ENCODE results near the gene TRAK1.

The TRAK1 gene

DNA sequence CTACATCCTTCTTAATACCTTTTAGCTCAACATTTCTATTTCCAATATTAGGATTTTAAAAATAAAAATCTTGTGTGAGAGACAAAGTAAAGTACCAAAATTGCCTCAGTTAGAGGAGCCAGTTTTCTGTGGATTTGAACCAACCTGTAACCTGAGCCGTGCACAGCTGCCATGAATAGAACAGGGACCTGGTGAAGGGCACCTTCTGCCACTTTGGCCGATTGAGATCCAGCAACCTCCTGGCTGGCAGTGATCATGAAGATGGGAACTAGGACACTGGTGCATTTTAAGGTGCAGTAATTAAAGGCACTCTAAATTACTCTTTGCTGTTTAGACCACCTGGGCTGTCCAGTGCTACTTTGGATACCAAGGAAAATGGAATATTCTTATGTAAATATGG, 34.3 kb upstream of the TRAK1 start:
- H3K27me3 ChIP-seq: no peaks in the 10 kb centered on the region
- no peak overlapping the region for H3K27ac ChIP-seq
- H3K36me3 ChIP-seq: no peaks in the 10 kb centered on the region
- H3K9me3 ChIP-seq: no peaks in the 10 kb centered on the region
- peaks cover 5 to 75% (median 38%) of the 10 kb centered on the region in 4 donors for H3K4me1 ChIP-seq
- H3K4me3 ChIP-seq: no peak overlapping the region
- DNase-seq: no peak
- intact Hi-C loops (cut with DNase I; ENCODE audit: low total_unique reads): no loop called here
- TF ChIP-seq, protein P1, sequence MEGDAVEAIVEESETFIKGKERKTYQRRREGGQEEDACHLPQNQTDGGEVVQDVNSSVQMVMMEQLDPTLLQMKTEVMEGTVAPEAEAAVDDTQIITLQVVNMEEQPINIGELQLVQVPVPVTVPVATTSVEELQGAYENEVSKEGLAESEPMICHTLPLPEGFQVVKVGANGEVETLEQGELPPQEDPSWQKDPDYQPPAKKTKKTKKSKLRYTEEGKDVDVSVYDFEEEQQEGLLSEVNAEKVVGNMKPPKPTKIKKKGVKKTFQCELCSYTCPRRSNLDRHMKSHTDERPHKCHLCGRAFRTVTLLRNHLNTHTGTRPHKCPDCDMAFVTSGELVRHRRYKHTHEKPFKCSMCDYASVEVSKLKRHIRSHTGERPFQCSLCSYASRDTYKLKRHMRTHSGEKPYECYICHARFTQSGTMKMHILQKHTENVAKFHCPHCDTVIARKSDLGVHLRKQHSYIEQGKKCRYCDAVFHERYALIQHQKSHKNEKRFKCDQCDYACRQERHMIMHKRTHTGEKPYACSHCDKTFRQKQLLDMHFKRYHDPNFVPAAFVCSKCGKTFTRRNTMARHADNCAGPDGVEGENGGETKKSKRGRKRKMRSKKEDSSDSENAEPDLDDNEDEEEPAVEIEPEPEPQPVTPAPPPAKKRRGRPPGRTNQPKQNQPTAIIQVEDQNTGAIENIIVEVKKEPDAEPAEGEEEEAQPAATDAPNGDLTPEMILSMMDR (IDR thresholded peaks at IDR 0.05): no peak

DNA sequence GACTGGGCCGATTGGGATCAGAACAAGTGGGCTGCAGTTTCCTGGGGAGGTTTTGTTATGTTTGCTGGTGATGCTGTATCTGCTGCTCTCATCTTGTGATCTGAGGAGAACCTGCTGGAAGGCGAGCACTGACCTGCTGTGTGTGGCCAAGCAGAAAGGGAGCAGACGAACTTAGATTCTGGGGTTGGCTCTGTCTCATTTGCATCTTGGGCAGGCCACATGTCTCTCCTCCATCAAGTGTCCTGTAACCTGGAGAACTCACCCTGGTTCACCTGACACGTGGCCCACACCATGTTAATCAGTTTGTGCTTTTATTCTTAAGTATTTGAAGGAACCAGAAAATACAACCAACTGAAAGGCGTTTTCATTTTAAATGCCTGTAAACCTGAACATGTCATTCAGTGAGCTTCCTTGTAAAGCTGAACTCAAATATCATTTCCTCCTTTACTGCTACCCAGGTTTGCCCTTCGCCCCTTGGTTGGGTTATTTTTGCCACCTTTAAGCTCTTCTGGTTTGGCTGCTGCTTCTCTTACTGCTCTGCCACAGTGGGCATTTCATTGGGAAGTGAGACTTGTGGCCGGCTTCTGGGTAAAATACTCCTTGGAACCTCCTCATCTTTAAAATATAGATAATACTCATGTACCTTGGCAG, 33.5 kb upstream of the TRAK1 start:
- peaks cover 0 to 75% (median 39%) of the 10 kb centered on the region in 4 donors for H3K4me1 ChIP-seq
- H3K27me3 ChIP-seq: no peaks in the 10 kb centered on the region
- no peak overlapping the region for H3K4me3 ChIP-seq
- intact Hi-C loops (cut with DNase I; ENCODE audit: low total_unique reads): no loop called here
- TF ChIP-seq, protein P1 (IDR thresholded peaks at IDR 0.05): no peak
- no peak for DNase-seq
- no peaks in the 10 kb centered on the region for H3K9me3 ChIP-seq
- no peak overlapping the region for H3K27ac ChIP-seq
- H3K36me3 ChIP-seq: no peaks in the 10 kb centered on the region

DNA sequence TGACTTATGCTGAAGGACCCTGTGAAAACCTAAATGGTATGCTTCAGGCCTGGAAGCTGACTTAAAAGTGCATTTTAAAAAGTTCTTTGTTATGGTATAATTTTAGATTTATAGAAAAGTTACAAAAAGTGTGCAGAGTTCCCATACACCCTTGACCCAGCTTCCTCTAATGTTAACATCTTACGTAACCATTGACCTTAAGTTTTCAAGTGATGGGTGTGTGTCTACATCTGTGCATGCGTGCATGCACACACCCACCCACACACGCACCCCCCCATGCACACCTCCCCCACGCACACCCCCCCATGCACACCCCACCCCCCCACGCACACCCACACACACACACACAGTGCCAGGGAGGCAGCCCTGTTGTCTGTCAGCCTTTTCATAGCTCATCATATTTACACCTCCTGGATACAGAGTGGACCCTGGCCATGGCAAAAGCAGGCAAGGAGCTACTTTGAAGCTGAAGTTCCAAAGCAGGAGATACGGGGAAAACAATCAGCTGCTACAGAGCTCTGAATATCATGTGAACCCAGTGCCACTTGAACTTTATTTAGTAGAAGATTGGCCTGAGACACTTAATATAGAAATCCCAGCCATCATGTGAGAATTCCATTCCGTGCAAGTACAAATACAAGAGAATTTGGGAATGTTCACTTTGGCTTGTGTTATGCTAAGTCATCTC, 30.0 kb upstream of the TRAK1 start:
- Histone ChIP-seq H3K27me3 (no peaks in the 10 kb centered on the region), H3K9me3 (no peaks in the 10 kb centered on the region), H3K4me1 (peaks cover 3 to 70% (median 36%) of the 10 kb centered on the region in 4 donors), H3K36me3 (no peaks in the 10 kb centered on the region), H3K4me3 (peak overlapping the region; percentile 28 to 36), H3K27ac (peak overlapping the region; percentile 76 to 81)
- intact Hi-C loops (cut with DNase I; ENCODE audit: low total_unique reads): no loop called here
- DNase-seq: no peak
- TF ChIP-seq, protein P1 (IDR thresholded peaks at IDR 0.05): no peak

DNA sequence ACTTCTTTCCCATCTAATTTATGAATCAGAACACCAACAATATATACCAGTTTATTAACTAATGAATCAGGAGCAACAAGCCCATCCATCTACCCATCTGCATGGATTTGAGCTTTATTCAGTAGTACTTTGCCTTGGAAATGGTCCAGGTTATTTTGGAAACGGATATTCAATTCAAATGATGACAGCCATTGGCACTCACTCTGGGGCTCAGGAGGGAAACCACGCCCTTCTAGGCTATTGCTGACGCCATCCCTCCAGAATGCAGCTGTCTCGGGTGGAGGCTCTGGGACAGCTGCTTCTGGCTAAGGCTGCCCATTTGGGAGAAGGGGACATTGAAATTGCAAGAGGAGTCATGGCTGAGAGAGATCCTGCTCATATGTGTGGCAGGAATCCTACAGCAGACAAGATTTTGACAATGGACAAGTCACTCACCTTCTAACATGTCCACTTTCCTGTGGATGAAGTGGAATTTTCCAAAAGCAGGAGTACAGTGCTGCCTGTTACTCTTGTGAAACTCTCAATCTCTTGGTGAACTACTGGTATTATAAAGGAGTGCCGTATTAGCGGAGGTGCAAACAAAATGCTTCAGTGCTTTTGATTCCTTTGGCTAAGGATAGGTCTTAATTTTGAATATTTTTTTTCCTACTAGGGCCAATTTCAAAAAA, 29.3 kb upstream of the TRAK1 start:
- TF ChIP-seq, protein P1 (IDR thresholded peaks at IDR 0.05): no peak
- Histone ChIP-seq H3K4me1 (peaks cover 4 to 77% (median 39%) of the 10 kb centered on the region in 4 donors), H3K9me3 (no peaks in the 10 kb centered on the region), H3K27me3 (no peaks in the 10 kb centered on the region), H3K36me3 (no peaks in the 10 kb centered on the region), H3K4me3 (peak overlapping the region; percentile 28 to 36), H3K27ac (peak overlapping the region; percentile 76 to 81)
- intact Hi-C loops (cut with DNase I; ENCODE audit: low total_unique reads): no loop called here
- peak; percentile 76 to 87 for DNase-seq

DNA sequence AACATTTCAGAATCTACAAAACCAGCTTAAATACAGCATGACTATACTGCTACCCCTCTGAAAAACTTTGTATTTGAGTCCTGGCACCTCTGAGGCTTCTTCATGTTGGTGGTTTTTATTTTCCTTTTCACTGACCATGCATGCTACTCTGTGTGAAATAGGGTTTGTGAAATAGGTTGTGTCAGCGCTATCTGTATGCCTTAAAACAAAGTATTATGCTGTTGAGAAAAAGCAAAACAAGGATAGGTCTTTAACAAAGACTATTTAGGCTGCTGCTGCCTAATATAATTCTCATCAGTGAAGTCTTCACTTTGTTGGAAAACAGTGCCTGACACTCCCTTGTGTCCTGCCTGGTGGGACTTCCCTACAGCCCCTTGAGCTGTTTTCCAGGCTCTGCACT, 28.7 kb upstream of the TRAK1 start:
- intact Hi-C loops (cut with DNase I; ENCODE audit: low total_unique reads): no loop called here

More for the DNA sequence above, 28.7 kb upstream of the TRAK1 start:
- no peak for DNase-seq
- TF ChIP-seq, protein P1 (IDR thresholded peaks at IDR 0.05): no peak
- Histone ChIP-seq H3K9me3 (no peaks in the 10 kb centered on the region), H3K4me1 (peaks cover 4 to 78% (median 40%) of the 10 kb centered on the region in 4 donors), H3K36me3 (no peaks in the 10 kb centered on the region), H3K27ac (peak overlapping the region; percentile 76 to 81), H3K4me3 (no peak overlapping the region), H3K27me3 (no peaks in the 10 kb centered on the region)

All from tibial artery (tissue), 4 donors.